Sigmoid colon (tissue), 4 donors: ENCODE results near the gene CTH.
"Not testable (repeated sequence)": the region's sequence is repeated elsewhere in the genome, so short reads cannot be mapped to it uniquely, and the experiment has no call there.

Experiments
- CTCF ChIP-seq, 4 experiments: fragments of 450-650 bp in 3 of 4; fragments of 200-600 bp in 1 of 4; IDR thresholded peaks; one replicate each; pipeline ENCODE4 v1.5.1; 2016 to 2019; ENCODE audit warnings: antibody characterized with exemption in 4 of 4, mild to moderate bottlenecking in 3 of 4, moderate library complexity in 2 of 4
- EP300 ChIP-seq, 4 donors: sonication (generic); formaldehyde crosslinking; IDR thresholded peaks; one replicate each; pipeline ENCODE4 v1.6.1; 2017; ENCODE audit warnings: antibody characterized with exemption in 4 of 4
- POLR2AphosphoS5 ChIP-seq, 4 donors: sonication (generic); formaldehyde crosslinking; IDR thresholded peaks; one replicate each; pipeline ENCODE4 v1.6.1; 2017; ENCODE audit warnings: antibody characterized with exemption in 4 of 4

- TF ChIP-seq POLR2AphosphoS5, CTCF, EP300 (IDR thresholded peaks at IDR 0.05): not testable (repeated sequence)
Measured at GRCh38 chr1:70371586-70371985, 39.5 kb upstream of the CTH start.
